ENCODE data around the gene HKDC1. TPM values are rescaled to one million over a fixed set of nuclear protein-coding genes. Genes with fewer than 3 reads are reported as not detected.

HKDC1 gene
- total and polyA plus RNA-seq, 4 donors = 0.53 to 20.0 (median 5.2) TPM

GRCh38 chr10:69276503-69276902 lies 56.4 kb downstream of the HKDC1 start:
- 92% methylated on average over 6 of the region's 6 CpGs for WGBS
- DNase-seq (ENCODE audit: low spot score) = no peak
- no peaks in the 10 kb centered on the region for H3K36me3 ChIP-seq (ENCODE audit: control insufficient read depth in 4 of 4, insufficient read depth in 3 of 4, low read depth in 1 of 4, low read length in 3 of 4)
- H3K4me3 ChIP-seq (ENCODE audit: low read depth in 1 of 3, low read length in 3 of 3) = no peak overlapping the region
- H3K27ac ChIP-seq (ENCODE audit: low read depth in 1 of 2, low read length in 2 of 2) = no peak overlapping the region
- H3K4me1 ChIP-seq (ENCODE audit: control insufficient read depth in 4 of 4, insufficient read depth in 4 of 4, low read length in 3 of 4) = peaks cover 0 to 3% (median 0%) of the 10 kb centered on the region in 4 donors
- H3K9ac ChIP-seq (ENCODE audit: low read depth in 1 of 2, low read length in 2 of 2) = no peak overlapping the region
- no peaks in the 10 kb centered on the region for H3K9me3 ChIP-seq (ENCODE audit: control insufficient read depth in 4 of 4, low read length in 3 of 4)
- TF ChIP-seq GABPA (IDR thresholded peaks at IDR 0.05 in 1 of 2, conservative IDR thresholded peaks at IDR 0.05 in 1 of 2) = no peak
- TF ChIP-seq JUND (IDR thresholded peaks at IDR 0.05) = no peak
- no peak for TF ChIP-seq TAF1 (conservative IDR thresholded peaks at IDR 0.05)
- TF ChIP-seq YY1 (IDR thresholded peaks at IDR 0.05) = no peak
- TF ChIP-seq CTCF (IDR thresholded peaks at IDR 0.05; ENCODE audit: low read depth, low read length, missing input control) = no peak
- TF ChIP-seq NR2F2 (IDR thresholded peaks at IDR 0.05) = no peak
- TF ChIP-seq RXRA (IDR thresholded peaks at IDR 0.05) = no peak
- TF ChIP-seq RAD21 (IDR thresholded peaks at IDR 0.05) = no peak
- no peak for TF ChIP-seq FOXA2 (IDR thresholded peaks at IDR 0.05)
- no peak for TF ChIP-seq FOXA1 (IDR thresholded peaks at IDR 0.05)
- TF ChIP-seq ZBTB33 (IDR thresholded peaks at IDR 0.05) = no peak
- TF ChIP-seq REST (IDR thresholded peaks at IDR 0.05) = no peak
- no peak for TF ChIP-seq EGR1 (IDR thresholded peaks at IDR 0.05; ENCODE audit: low read depth in 2 of 2)
- TF ChIP-seq SP1 (IDR thresholded peaks at IDR 0.05) = no peak
- no peak for TF ChIP-seq MAX (IDR thresholded peaks at IDR 0.05)
- TF ChIP-seq HNF4G (IDR thresholded peaks at IDR 0.05) = no peak
- no peaks in the 10 kb centered on the region for H3K27me3 ChIP-seq (ENCODE audit: control insufficient read depth in 4 of 4, insufficient read depth in 4 of 4, low read length in 3 of 4)

- no peaks in the 10 kb centered on the region for H3K9me3 ChIP-seq (ENCODE audit: control insufficient read depth in 4 of 4, low read length in 3 of 4)
- no peak for DNase-seq (ENCODE audit: low spot score)
These were observed 58.4 kb downstream of the HKDC1 start, which contains the start of gene HK1 for GRCh38 chr10:69278446-69278963. TSS of gene HK1 (plus strand) at chr10:69278496.

More at GRCh38 chr10:69278446-69278963, 58.4 kb downstream of the HKDC1 start, which contains the start of gene HK1:
- Histone ChIP-seq H3K9ac (ENCODE audit: low read depth in 1 of 2, low read length in 2 of 2) (no peak within 1 kb of the TSS), H3K4me1 (ENCODE audit: control insufficient read depth in 4 of 4, insufficient read depth in 4 of 4, low read length in 3 of 4) (peaks cover 0 to 3% (median 0%) of the 10 kb centered on the region in 4 donors), H3K27ac (ENCODE audit: low read depth in 1 of 2, low read length in 2 of 2) (no peak within 1 kb of the TSS), H3K27me3 (ENCODE audit: control insufficient read depth in 4 of 4, insufficient read depth in 4 of 4, low read length in 3 of 4) (no peaks in the 10 kb centered on the region), H3K36me3 (ENCODE audit: control insufficient read depth in 4 of 4, insufficient read depth in 3 of 4, low read depth in 1 of 4, low read length in 3 of 4) (no peaks in the 10 kb centered on the region), H3K4me3 (ENCODE audit: low read depth in 1 of 3, low read length in 3 of 3) (no peak within 1 kb of the TSS)
- 64% methylated on average over 11 of the region's 11 CpGs for WGBS
- TF ChIP-seq NR2F2 (IDR thresholded peaks at IDR 0.05) = peak; percentile 13
- TF ChIP-seq HNF4A (conservative IDR thresholded peaks at IDR 0.05) = no peak
